WTC11 (cell line): ENCODE results near the gene WNT1. TPM values are rescaled to one million over a fixed set of nuclear protein-coding genes. Genes with fewer than 3 reads are reported as not detected.

Experiments used
- ATAC-seq: fragments of 200-7000 bp; cut with Tn5 transposase; 2 replicates; pipeline ENCODE4 v1.10.0; 2021; ENCODE audit warnings: mild to moderate bottlenecking, moderate library complexity
- CTCF ChIA-PET: fragments of 300-600 bp; sonication (Branson Sonifier 250); formaldehyde crosslinking; loops from one replicate; lab custom pipeline; 2021; ENCODE audit warnings: antibody characterized with exemption; lab: Charles Lee
- POLR2A ChIA-PET: fragments of 350-600 bp; sonication (Branson Sonifier 250); formaldehyde crosslinking; loops from one replicate; lab custom pipeline; 2021; ENCODE audit warnings: antibody characterized with exemption; lab: Charles Lee
- DNase-seq: peaks from one replicate; pipeline ENCODE4 v3.0.0; 2021; ENCODE audit warnings: low spot score
- H3K27ac Mint-ChIP-seq: 2 replicates; pipeline ENCODE4 v1.8.0; 2021; ENCODE audit warnings: mixed read lengths
- H3K27me3 Mint-ChIP-seq: 2 replicates; pipeline ENCODE4 v1.8.0; 2021; ENCODE audit warnings: low read depth, mild to moderate bottlenecking, moderate library complexity, mixed read lengths
- H3K36me3 Mint-ChIP-seq: 2 replicates; pipeline ENCODE4 v1.8.0; 2021; ENCODE audit warnings: mixed read lengths
- H3K4me1 Mint-ChIP-seq: 2 replicates; pipeline ENCODE4 v1.8.0; 2022; ENCODE audit warnings: mixed read lengths
- H3K4me3 Mint-ChIP-seq: 2 replicates; pipeline ENCODE4 v1.8.0; 2021; ENCODE audit warnings: mild to moderate bottlenecking, moderate library complexity, mixed read lengths
- H3K9me3 Mint-ChIP-seq: 2 replicates; pipeline ENCODE4 v1.8.0; 2021; ENCODE audit warnings: mixed read lengths
- CDX4 ChIP-seq: fragments of 250-450 bp; sonication (Bioruptor Pico); IDR thresholded peaks from 2 replicates; pipeline ENCODE4 v1.9.0; 2021; ENCODE audit warnings: moderate library complexity, mild to moderate bottlenecking, inconsistent platforms, borderline replicate concordance
- ERG ChIP-seq: fragments of 250-450 bp; sonication (Bioruptor Pico); IDR thresholded peaks from 2 replicates; pipeline ENCODE4 v1.8.0; 2021; ENCODE audit warnings: mild to moderate bottlenecking
- ESRRA ChIP-seq: sonication (generic); formaldehyde crosslinking; IDR thresholded peaks from 2 replicates; pipeline ENCODE4 v1.8.1; 2022; ENCODE audit warnings: mild to moderate bottlenecking, missing genetic modification reagents, borderline replicate concordance
- ETV6 ChIP-seq: sonication (generic); formaldehyde crosslinking; IDR thresholded peaks from 2 replicates; pipeline ENCODE4 v1.8.1; 2022; ENCODE audit warnings: mild to moderate bottlenecking, missing genetic modification reagents
- FOXP1 ChIP-seq: sonication (generic); formaldehyde crosslinking; IDR thresholded peaks from 2 replicates; pipeline ENCODE4 v1.8.0; 2022; ENCODE audit warnings: missing genetic modification reagents, mild to moderate bottlenecking, moderate library complexity, borderline replicate concordance
- HMGXB4 ChIP-seq: sonication (generic); formaldehyde crosslinking; IDR thresholded peaks from 2 replicates; pipeline ENCODE4 v1.8.1; 2023; ENCODE audit warnings: mild to moderate bottlenecking, moderate library complexity, missing genetic modification reagents
- IRF1 ChIP-seq: sonication (generic); formaldehyde crosslinking; IDR thresholded peaks from 2 replicates; pipeline ENCODE4 v1.8.0; 2023; ENCODE audit warnings: missing genetic modification reagents
- IRF2 ChIP-seq: sonication (generic); formaldehyde crosslinking; IDR thresholded peaks from 2 replicates; pipeline ENCODE4 v1.8.0; 2022; ENCODE audit warnings: low read depth, missing genetic modification reagents, borderline replicate concordance
- MXD4 ChIP-seq: fragments of 250-450 bp; sonication (Bioruptor Pico); IDR thresholded peaks from 2 replicates; pipeline ENCODE4 v1.8.0; 2021; ENCODE audit warnings: mild to moderate bottlenecking, moderate library complexity, borderline replicate concordance
- NFE2L1 ChIP-seq: sonication (generic); formaldehyde crosslinking; IDR thresholded peaks from 2 replicates; pipeline ENCODE4 v1.8.1; 2023; ENCODE audit warnings: missing genetic modification reagents
- SMAD3 ChIP-seq: sonication (generic); formaldehyde crosslinking; IDR thresholded peaks from 2 replicates; pipeline ENCODE4 v1.8.0; 2022; ENCODE audit warnings: missing genetic modification reagents, mild to moderate bottlenecking, borderline replicate concordance
- SOX15 ChIP-seq: fragments of 250-450 bp; sonication (Bioruptor Pico); IDR thresholded peaks from 2 replicates; pipeline ENCODE4 v1.9.0; 2021; ENCODE audit warnings: mild to moderate bottlenecking
- TEAD1 ChIP-seq: sonication (generic); formaldehyde crosslinking; IDR thresholded peaks from 2 replicates; pipeline ENCODE4 v1.8.0; 2022; ENCODE audit warnings: mild to moderate bottlenecking, missing genetic modification reagents
- ZBTB21 ChIP-seq: sonication (generic); formaldehyde crosslinking; IDR thresholded peaks from 2 replicates; pipeline ENCODE4 v1.8.1; 2023; ENCODE audit warnings: mild to moderate bottlenecking, missing genetic modification reagents, borderline replicate concordance
- ZNF219 ChIP-seq: sonication (generic); formaldehyde crosslinking; IDR thresholded peaks from 2 replicates; pipeline ENCODE4 v1.8.0; 2023; ENCODE audit warnings: missing genetic modification reagents, mild to moderate bottlenecking, borderline replicate concordance
- ZNF232 ChIP-seq: sonication (generic); formaldehyde crosslinking; IDR thresholded peaks from 2 replicates; pipeline ENCODE4 v1.8.0; 2022; ENCODE audit warnings: mild to moderate bottlenecking, missing genetic modification reagents
- ZNF281 ChIP-seq: sonication (generic); formaldehyde crosslinking; IDR thresholded peaks from 2 replicates; pipeline ENCODE4 v1.8.0; 2023; ENCODE audit warnings: mild to moderate bottlenecking, missing genetic modification reagents
- ZNF416 ChIP-seq: fragments of 250-450 bp; sonication (Bioruptor Pico); IDR thresholded peaks from 2 replicates; pipeline ENCODE4 v1.9.0; 2021; ENCODE audit warnings: mild to moderate bottlenecking, inconsistent platforms
- total RNA-seq: library from RNA; stranded (reverse); gene quantifications from 3 replicates; pipeline ENCODE4 v1.2.3, GENCODE V29; 2021
- TF ChIP-seq, protein P1 (sequence below): sonication (generic); formaldehyde crosslinking; IDR thresholded peaks from 2 replicates; pipeline ENCODE4 v1.8.0; 2022; ENCODE audit warnings: missing genetic modification reagents

Gene WNT1
- total RNA-seq, 1 experiment from 2014 or later = not detected

- H3K4me3 Mint-ChIP-seq = no peak overlapping the region
- H3K4me1 Mint-ChIP-seq = peaks cover 8% of the 10 kb centered on the region
- H3K27ac Mint-ChIP-seq = no peak overlapping the region
- DNase-seq = no peak
- H3K36me3 Mint-ChIP-seq = peaks cover 41% of the 10 kb centered on the region
- ATAC-seq = no peak
- CTCF ChIA-PET = interaction anchor here (0.9 to 2.0 kb wide), 6 partner anchors 8 to 115 kb away, joined by 3 to 9 read pairs (median 4); a partner anchor contains a TSS
- H3K9me3 Mint-ChIP-seq = no peaks in the 10 kb centered on the region
- POLR2A ChIA-PET = interaction anchor here (0.6 kb wide), 1 partner anchor 19 kb away, joined by 3 read pairs; no protein-coding TSS in a partner anchor
- TF ChIP-seq NFE2L1 (CRISPR knock-in tag) (no peak), FOXP1 (no peak), ZBTB21 (CRISPR knock-in tag) (no peak), SMAD3 (CRISPR knock-in tag) (no peak), ZNF232 (CRISPR knock-in tag) (no peak), CDX4 (CRISPR knock-in tag) (no peak), ETV6 (no peak), ZNF219 (no peak), ESRRA (CRISPR knock-in tag) (no peak), IRF1 (no peak), ERG (CRISPR knock-in tag) (no peak), IRF2 (CRISPR knock-in tag) (no peak), MXD4 (CRISPR knock-in tag) (no peak), TEAD1 (no peak), ZNF281 (CRISPR knock-in tag) (no peak), HMGXB4 (no peak), SOX15 (CRISPR knock-in tag) (no peak), ZNF416 (no peak)
- TF ChIP-seq, protein P1, sequence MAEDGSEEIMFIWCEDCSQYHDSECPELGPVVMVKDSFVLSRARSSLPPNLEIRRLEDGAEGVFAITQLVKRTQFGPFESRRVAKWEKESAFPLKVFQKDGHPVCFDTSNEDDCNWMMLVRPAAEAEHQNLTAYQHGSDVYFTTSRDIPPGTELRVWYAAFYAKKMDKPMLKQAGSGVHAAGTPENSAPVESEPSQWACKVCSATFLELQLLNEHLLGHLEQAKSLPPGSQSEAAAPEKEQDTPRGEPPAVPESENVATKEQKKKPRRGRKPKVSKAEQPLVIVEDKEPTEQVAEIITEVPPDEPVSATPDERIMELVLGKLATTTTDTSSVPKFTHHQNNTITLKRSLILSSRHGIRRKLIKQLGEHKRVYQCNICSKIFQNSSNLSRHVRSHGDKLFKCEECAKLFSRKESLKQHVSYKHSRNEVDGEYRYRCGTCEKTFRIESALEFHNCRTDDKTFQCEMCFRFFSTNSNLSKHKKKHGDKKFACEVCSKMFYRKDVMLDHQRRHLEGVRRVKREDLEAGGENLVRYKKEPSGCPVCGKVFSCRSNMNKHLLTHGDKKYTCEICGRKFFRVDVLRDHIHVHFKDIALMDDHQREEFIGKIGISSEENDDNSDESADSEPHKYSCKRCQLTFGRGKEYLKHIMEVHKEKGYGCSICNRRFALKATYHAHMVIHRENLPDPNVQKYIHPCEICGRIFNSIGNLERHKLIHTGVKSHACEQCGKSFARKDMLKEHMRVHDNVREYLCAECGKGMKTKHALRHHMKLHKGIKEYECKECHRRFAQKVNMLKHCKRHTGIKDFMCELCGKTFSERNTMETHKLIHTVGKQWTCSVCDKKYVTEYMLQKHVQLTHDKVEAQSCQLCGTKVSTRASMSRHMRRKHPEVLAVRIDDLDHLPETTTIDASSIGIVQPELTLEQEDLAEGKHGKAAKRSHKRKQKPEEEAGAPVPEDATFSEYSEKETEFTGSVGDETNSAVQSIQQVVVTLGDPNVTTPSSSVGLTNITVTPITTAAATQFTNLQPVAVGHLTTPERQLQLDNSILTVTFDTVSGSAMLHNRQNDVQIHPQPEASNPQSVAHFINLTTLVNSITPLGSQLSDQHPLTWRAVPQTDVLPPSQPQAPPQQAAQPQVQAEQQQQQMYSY (CRISPR knock-in tag) = no peak
- H3K27me3 Mint-ChIP-seq = no peaks in the 10 kb centered on the region
Observed at GRCh38 chr12:48929551-48929950, 48.6 kb upstream of the WNT1 start.
